ENCODE data around the gene EGFLAM.

The EGFLAM gene

DNA sequence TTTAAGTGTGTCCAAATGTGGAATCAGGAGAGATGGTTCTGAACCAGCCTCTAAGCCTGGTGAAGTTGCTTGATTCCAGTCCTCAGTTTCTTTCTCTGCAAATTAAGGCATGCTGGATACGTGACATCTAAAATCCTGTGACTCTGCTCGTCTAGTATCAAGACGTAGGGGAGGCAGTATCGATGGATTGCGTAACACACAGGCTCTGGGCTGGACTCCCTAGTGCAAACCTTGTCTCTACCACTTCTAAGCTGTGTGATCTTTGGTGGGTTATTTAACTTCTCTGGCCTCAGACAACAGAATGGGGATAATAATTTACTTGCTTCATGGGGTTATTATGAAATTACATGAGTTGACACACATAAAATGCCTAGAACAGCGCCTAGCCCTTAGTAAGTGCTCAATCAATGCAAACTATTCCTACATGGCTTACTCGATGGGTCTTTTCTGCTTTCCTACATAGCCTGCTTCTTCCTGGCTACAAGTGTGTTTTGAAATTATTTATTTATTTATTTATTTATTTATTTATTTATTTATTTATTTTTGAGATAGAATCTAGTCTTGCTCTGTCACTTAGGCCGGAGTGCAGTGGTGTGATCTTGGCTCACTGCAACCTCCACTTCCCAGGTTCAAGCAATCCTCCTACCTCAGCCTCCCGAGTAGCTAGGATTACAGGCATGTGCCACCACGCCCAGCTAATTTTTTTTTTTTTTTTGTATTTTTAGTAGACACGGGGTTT lies 102.1 kb downstream of the EGFLAM start:
- TF ChIP-seq, protein P1, sequence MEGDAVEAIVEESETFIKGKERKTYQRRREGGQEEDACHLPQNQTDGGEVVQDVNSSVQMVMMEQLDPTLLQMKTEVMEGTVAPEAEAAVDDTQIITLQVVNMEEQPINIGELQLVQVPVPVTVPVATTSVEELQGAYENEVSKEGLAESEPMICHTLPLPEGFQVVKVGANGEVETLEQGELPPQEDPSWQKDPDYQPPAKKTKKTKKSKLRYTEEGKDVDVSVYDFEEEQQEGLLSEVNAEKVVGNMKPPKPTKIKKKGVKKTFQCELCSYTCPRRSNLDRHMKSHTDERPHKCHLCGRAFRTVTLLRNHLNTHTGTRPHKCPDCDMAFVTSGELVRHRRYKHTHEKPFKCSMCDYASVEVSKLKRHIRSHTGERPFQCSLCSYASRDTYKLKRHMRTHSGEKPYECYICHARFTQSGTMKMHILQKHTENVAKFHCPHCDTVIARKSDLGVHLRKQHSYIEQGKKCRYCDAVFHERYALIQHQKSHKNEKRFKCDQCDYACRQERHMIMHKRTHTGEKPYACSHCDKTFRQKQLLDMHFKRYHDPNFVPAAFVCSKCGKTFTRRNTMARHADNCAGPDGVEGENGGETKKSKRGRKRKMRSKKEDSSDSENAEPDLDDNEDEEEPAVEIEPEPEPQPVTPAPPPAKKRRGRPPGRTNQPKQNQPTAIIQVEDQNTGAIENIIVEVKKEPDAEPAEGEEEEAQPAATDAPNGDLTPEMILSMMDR (IDR thresholded peaks at IDR 0.05; ENCODE audit: control insufficient read depth, insufficient read depth, low read depth, low read length, missing control alignments), result no peak
- H3K4me3 ChIP-seq (ENCODE audit: control insufficient read depth, low read depth, low read length), result no peak overlapping the region
- no peak for DNase-seq (ENCODE audit: low read depth)

DNA sequence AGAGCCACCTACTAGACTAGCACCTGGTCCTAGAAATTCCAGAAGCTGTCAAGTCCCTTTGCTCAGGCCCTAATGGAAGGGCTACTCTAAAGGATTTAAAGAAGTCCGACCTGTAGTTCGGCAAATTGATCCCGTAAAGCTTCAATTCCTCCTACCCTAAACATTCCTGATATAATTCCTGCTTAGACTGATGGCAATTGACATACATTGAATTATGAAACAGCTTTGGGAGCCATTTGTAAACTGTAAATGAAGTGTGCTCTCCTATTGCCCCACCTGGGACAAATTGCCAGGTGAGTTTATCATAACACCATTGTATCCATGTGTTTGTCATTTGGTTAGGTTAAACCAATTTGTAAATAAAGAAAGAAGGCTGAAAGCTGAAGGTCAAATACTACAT lies 104.4 kb downstream of the EGFLAM start:
- TF ChIP-seq, protein P1 (IDR thresholded peaks at IDR 0.05; ENCODE audit: control insufficient read depth, insufficient read depth, low read depth, low read length, missing control alignments), result no peak
- DNase-seq (ENCODE audit: low read depth), result no peak

DNA sequence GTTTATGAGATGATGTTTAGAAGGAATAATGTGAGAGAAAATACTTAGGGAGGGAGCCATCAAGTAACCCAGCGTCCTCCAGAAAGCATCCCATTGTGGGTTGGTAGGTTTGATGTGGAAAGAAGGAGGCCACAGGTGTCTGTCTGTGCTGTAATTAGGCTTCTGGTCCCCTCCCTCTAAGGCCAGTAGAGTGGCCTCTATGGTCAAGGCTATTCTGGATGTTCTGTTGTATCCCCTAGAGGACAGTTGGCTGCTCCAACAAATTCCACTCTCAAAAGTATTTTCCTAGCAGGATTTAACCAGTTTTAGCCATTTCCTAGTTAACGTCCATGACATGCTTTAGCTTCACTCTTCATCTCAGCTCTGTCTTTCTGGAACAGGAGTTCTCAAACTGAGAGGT lies 106.5 kb downstream of the EGFLAM start:
- no peak overlapping the region for H3K4me3 ChIP-seq (ENCODE audit: control insufficient read depth, low read depth, low read length)
- TF ChIP-seq, protein P1 (IDR thresholded peaks at IDR 0.05; ENCODE audit: control insufficient read depth, insufficient read depth, low read depth, low read length, missing control alignments), result no peak
- DNase-seq (ENCODE audit: low read depth), result no peak

More for the DNA sequence above, 104.4 kb downstream of the EGFLAM start:
- no peak overlapping the region for H3K4me3 ChIP-seq (ENCODE audit: control insufficient read depth, low read depth, low read length)

DNA sequence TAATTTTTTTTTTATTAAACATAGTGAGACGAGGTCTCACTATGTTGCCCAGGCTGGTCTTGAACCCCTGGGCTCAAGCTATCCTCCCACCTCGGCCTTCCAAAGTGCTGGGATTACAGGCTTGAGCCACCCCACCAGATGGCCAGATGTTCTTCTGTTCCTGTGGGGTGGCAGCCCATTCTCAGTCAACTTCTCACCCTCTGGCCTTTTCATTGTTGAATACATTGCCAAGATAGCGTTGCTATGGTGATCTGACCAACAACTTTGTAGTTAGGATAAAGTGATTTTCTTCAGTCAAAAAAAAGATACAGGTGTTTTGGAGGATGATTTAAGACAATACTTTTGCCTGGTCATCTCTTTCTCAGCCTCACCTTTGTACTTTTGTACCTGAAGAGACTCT lies 109.1 kb downstream of the EGFLAM start:
- DNase-seq (ENCODE audit: low read depth), result no peak
- H3K4me3 ChIP-seq (ENCODE audit: control insufficient read depth, low read depth, low read length), result no peak overlapping the region
- TF ChIP-seq, protein P1 (IDR thresholded peaks at IDR 0.05; ENCODE audit: control insufficient read depth, insufficient read depth, low read depth, low read length, missing control alignments), result no peak

DNA sequence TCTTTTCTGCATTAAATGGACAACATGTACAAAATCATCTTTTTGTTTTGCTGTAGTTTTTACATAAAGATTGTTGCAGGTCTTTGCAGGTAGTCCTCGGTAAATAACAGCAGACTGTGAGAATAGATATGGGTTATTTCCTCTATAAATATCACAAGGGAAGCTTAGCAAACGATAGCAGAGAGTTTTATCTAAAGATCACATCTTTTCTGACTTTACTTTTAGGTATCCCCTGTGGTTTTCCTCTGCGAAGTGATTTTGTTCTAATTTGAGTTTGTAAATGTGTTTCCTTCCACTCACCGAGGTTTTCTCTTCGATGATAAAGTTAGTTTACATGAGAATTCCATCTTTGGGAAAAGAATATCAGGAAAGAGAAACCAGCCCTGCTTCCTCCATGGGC lies 109.6 kb downstream of the EGFLAM start:
- no peak overlapping the region for H3K4me3 ChIP-seq (ENCODE audit: control insufficient read depth, low read depth, low read length)
- TF ChIP-seq, protein P1 (IDR thresholded peaks at IDR 0.05; ENCODE audit: control insufficient read depth, insufficient read depth, low read depth, low read length, missing control alignments), result no peak
- DNase-seq (ENCODE audit: low read depth), result no peak

DNA sequence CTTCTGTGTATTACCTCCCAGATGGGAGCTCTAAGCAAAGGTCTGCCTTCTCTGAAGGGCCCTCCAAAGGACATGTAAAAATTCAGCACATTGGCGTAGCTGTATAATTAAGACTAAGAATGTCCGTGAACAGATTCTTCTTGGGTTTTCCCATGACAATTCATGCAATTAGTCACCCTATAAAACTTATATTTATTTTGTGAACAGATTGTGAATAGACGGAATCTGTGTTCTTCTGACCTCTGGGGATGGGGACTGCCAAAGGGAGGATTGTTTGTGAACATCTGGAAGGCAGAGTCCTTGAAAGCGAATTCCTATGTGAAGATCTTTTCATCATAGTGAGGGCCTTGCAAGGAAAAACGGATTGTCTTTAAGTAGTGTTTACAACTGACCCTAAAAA lies 111.3 kb downstream of the EGFLAM start:
- DNase-seq (ENCODE audit: low read depth), result peak; percentile 42
- H3K4me3 ChIP-seq (ENCODE audit: control insufficient read depth, low read depth, low read length), result no peak overlapping the region
- TF ChIP-seq, protein P1 (IDR thresholded peaks at IDR 0.05; ENCODE audit: control insufficient read depth, insufficient read depth, low read depth, low read length, missing control alignments), result no peak

All from AG09309 (cell line).